ENCODE results near the gene SUCLA2. TPM values are rescaled to one million over a fixed set of nuclear protein-coding genes. Genes with fewer than 3 reads are reported as not detected.

SUCLA2 gene
- 78.4 and 97.5 TPM in 2 replicates for total RNA-seq (2014; rRNA removed; shearing (Covaris generic))

- peak; percentile 88 to 92 for DNase-seq
- Histone ChIP-seq H3K4me3 (peak within 1 kb of the TSS; percentile 96), H3K27me3 (no peaks in the 10 kb centered on the region), H3K4me1 (peaks cover 2% of the 10 kb centered on the region; the same call in 1 of the 2 replicates), H3K9me3 (replicated peaks) (no peaks in the 10 kb centered on the region), H3K36me3 (peaks cover 13% of the 10 kb centered on the region), H3K27ac (peak within 1 kb of the TSS; percentile 95)
Observed at GRCh38 chr13:48001114-48001881, at the start of gene SUCLA2. Gene SUCLA2, minus strand, starts transcription at chr13:48001273. Its CDS starts 4 bp downstream, at chr13:48001269.

DNA sequence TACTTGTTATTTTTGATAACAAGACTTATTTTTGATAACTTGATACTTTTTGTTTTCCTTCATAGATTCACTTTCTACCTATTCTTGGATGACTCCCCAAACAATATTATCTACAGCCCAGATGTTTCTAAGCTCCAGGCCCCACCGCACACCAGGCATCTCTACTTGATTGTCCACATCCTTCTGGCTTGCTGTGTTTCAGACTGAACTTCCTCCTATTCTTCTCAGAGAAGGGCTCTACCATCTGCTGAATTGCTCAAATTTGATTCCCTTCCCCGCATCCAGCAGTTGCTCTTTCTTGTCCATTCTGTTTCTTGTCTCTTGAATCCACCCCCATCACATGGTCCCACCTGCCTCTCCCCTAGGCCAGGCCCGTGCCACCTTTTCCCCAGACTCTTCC is 49.5 kb upstream of the SUCLA2 start:
- Histone ChIP-seq H3K36me3 (peaks cover 27% of the 10 kb centered on the region), H3K27ac (no peak overlapping the region), H3K9me3 (replicated peaks) (no peaks in the 10 kb centered on the region), H3K4me3 (no peak overlapping the region), H3K27me3 (no peaks in the 10 kb centered on the region), H3K4me1 (no peaks in the 10 kb centered on the region)
- DNase-seq: no peak

DNA sequence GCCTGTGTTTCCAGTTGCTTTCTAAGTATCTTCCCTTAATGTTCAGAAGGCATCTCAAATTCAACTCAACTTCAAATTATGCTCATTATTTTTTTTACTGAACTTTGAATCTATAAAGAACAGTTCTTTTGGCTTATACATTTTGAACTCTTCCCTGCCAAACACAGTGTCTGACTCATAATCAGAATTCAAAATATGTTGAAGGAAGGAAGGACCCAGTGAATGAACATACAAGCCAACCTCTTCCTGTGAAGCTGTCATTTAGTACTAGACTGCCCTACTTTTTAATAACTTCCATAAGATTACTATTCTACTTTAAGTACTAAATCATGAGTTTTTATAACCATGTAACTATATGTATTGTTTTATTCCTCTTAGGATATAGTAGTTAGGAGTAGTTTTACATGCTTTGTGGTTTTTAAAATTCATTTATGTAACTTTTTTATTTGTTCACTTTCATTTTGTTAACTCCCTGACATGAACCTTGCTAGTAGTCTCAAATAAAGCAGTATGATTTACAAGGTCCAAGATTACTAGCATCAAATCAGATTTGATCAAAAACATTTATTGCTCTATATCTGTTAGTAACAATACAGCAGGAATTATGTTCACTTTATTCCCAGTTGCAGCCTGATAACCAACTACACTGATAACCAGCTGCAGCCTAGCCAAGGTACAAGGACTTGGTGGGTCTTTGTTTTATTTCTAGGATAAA is 42.9 kb upstream of the SUCLA2 start:
- peaks cover 16% of the 10 kb centered on the region for H3K36me3 ChIP-seq
- no peaks in the 10 kb centered on the region for H3K9me3 ChIP-seq (replicated peaks)
- no peak overlapping the region for H3K4me3 ChIP-seq
- no peaks in the 10 kb centered on the region for H3K27me3 ChIP-seq
- no peak for DNase-seq
- H3K4me1 ChIP-seq: no peaks in the 10 kb centered on the region
- no peak overlapping the region for H3K27ac ChIP-seq

DNA sequence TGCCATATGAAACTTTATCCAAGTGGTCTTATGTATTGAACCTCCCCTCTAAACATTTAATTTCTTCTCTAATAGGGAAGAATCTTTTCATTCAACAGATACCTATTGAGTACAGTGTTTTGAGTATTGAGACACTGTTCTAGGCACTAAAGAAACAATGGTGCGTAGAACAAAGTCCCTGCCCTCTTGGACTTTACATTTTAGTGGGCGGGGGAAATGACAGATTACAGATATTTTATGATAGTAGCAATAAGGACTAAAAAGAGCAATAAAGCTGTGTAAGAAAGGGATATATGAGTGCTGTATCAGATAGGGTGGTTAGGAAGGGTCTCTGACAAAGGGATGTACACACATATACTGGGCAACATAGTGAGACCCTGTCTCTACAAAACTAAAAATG is 41.8 kb upstream of the SUCLA2 start:
- Histone ChIP-seq H3K9me3 (replicated peaks) (no peaks in the 10 kb centered on the region), H3K36me3 (peaks cover 16% of the 10 kb centered on the region), H3K27ac (no peak overlapping the region), H3K4me1 (no peaks in the 10 kb centered on the region), H3K4me3 (no peak overlapping the region), H3K27me3 (no peaks in the 10 kb centered on the region)
- no peak for DNase-seq

DNA sequence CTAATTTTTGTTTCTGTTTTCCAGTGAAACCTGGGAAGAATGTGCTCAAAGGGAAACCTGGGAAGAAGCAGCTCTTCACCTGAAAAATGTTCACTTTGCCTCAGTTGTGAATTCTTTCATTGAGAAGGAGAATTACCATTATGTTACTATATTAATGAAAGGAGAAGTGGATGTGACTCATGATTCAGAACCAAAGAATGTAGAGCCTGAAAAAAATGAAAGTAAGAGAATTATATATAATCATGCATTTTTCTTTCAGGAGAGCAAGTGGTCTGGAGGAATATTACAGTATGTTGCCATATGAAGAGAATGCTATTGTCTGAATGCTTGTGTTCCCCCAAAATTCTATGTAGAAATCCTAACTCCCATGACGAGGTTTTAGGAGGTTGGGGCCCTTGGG is 39.8 kb upstream of the SUCLA2 start:
- no peaks in the 10 kb centered on the region for H3K4me1 ChIP-seq
- peaks cover 14% of the 10 kb centered on the region for H3K36me3 ChIP-seq
- H3K27ac ChIP-seq: no peak overlapping the region
- H3K27me3 ChIP-seq: no peaks in the 10 kb centered on the region
- no peaks in the 10 kb centered on the region for H3K9me3 ChIP-seq (replicated peaks)
- no peak overlapping the region for H3K4me3 ChIP-seq
- no peak for DNase-seq

DNA sequence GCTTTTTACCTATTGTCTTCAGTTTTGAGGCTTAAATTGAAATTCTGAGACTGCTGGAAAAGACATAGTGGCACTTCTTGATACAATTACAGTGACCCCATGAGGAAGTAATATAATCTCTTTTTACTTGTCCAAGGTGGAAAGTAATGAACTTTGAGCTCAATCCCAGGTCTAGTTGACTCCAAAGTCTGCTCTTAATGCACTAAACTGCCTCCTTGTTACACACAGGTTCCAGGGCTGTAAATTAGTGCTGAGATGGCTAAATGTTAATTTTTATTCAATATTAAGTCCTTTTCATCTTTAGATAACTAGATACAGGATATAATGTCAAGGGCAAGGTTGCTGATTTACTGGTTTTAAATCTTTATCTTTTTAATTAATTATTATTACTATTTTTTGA is 39.0 kb upstream of the SUCLA2 start:
- Histone ChIP-seq H3K27ac (no peak overlapping the region), H3K4me1 (no peaks in the 10 kb centered on the region), H3K4me3 (no peak overlapping the region), H3K36me3 (peaks cover 14% of the 10 kb centered on the region), H3K9me3 (replicated peaks) (no peaks in the 10 kb centered on the region), H3K27me3 (no peaks in the 10 kb centered on the region)
- DNase-seq: no peak

DNA sequence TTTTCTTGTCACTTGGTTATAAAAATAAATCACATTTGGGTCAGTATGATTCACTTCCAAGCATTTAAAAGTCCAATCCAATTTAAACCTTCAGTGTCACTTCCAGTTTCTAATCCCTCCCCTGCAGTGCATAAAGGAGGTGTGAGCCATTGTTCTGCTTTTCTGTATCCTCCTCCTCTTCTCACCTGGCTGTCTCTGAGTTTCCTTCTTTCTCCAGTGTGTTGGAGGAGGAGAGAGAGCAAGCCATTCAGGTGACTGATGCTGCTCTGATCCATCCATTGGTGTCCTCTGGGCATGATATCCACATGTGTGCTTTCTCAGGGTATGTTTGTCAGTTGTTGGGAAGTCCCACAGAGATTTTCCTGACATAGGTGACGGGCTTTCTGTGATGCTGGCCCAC is 37.7 kb upstream of the SUCLA2 start:
- Histone ChIP-seq H3K27me3 (no peaks in the 10 kb centered on the region), H3K36me3 (peaks cover 14% of the 10 kb centered on the region), H3K4me1 (no peaks in the 10 kb centered on the region), H3K27ac (no peak overlapping the region), H3K9me3 (replicated peaks) (no peaks in the 10 kb centered on the region), H3K4me3 (no peak overlapping the region; the same call in 1 of the 2 replicates)
- no peak for DNase-seq

- H3K4me1 ChIP-seq: no peaks in the 10 kb centered on the region
- 0 out of 2 replicates have a peak, but pooled peaks cover 2% of the 10 kb centered on the region for H3K9me3 ChIP-seq (replicated peaks)
- peak within 1 kb of the TSS; percentile 75 for H3K4me3 ChIP-seq
- H3K27me3 ChIP-seq: no peaks in the 10 kb centered on the region
- H3K27ac ChIP-seq: peak within 1 kb of the TSS; percentile 97
- peak; percentile 92 to 96 for DNase-seq
- peaks cover 14% of the 10 kb centered on the region for H3K36me3 ChIP-seq
Observed at GRCh38 chr13:48037346-48038173, 36.5 kb upstream of the SUCLA2 start, which contains the start of gene NUDT15. Gene NUDT15, plus strand, starts transcription at chr13:48037726. Its CDS starts 21 bp downstream, at chr13:48037747.

- 0 out of 2 replicates have a peak, but pooled peaks cover 3% of the 10 kb centered on the region for H3K36me3 ChIP-seq
- no peak overlapping the region for H3K27ac ChIP-seq
- H3K4me3 ChIP-seq: no peak overlapping the region
- H3K9me3 ChIP-seq (replicated peaks): 0 out of 2 replicates have a peak, but pooled peaks cover 2% of the 10 kb centered on the region
- no peaks in the 10 kb centered on the region for H3K27me3 ChIP-seq
- H3K4me1 ChIP-seq: no peaks in the 10 kb centered on the region
- DNase-seq: no peak
Observed at GRCh38 chr13:48029859-48030258, 28.8 kb upstream of the SUCLA2 start.

GRCh38 chr13:48028066-48028465 is 27.0 kb upstream of the SUCLA2 start:
- H3K27ac ChIP-seq: no peak overlapping the region
- H3K9me3 ChIP-seq (replicated peaks): 0 out of 2 replicates have a peak, but pooled peaks cover 2% of the 10 kb centered on the region
- H3K4me1 ChIP-seq: no peaks in the 10 kb centered on the region
- H3K27me3 ChIP-seq: no peaks in the 10 kb centered on the region
- no peak overlapping the region for H3K4me3 ChIP-seq
- DNase-seq: no peak
- 0 out of 2 replicates have a peak, but pooled peaks cover 3% of the 10 kb centered on the region for H3K36me3 ChIP-seq

- Histone ChIP-seq H3K27ac (no peak overlapping the region), H3K27me3 (no peaks in the 10 kb centered on the region), H3K4me3 (no peak overlapping the region), H3K4me1 (no peaks in the 10 kb centered on the region), H3K9me3 (replicated peaks) (no peaks in the 10 kb centered on the region; the same call in 1 of the 2 replicates), H3K36me3 (no peaks in the 10 kb centered on the region)
- DNase-seq: no peak
Observed at GRCh38 chr13:48019796-48020195, 18.7 kb upstream of the SUCLA2 start.

DNA sequence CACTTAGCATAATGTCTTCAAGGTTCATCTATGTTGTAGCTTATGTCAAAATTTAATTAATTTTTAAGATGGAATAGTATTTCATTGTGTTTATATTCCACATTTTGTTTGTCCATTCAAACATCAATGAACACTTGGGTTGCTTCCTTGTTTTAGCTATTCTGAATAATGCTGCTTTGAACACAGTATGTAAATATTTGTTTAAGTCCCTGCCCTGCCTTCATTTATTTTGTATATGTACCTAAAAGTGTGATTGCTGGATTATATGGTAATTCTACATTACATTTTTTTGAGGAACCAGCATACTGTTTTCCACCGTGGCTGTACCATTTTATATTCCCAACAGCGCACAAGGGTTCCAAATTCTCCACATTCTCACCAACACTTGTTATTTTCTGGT is 17.6 kb upstream of the SUCLA2 start:
- H3K27me3 ChIP-seq: no peaks in the 10 kb centered on the region
- H3K4me3 ChIP-seq: no peak overlapping the region
- H3K36me3 ChIP-seq: no peaks in the 10 kb centered on the region
- no peak overlapping the region for H3K27ac ChIP-seq
- H3K4me1 ChIP-seq: no peaks in the 10 kb centered on the region
- no peak for DNase-seq
- no peaks in the 10 kb centered on the region; the same call in 1 of the 2 replicates for H3K9me3 ChIP-seq (replicated peaks)

GRCh38 chr13:48014359-48014758 is 13.3 kb upstream of the SUCLA2 start:
- Histone ChIP-seq H3K4me3 (no peak overlapping the region), H3K4me1 (no peaks in the 10 kb centered on the region), H3K36me3 (no peaks in the 10 kb centered on the region), H3K27me3 (no peaks in the 10 kb centered on the region), H3K27ac (no peak overlapping the region), H3K9me3 (replicated peaks) (no peaks in the 10 kb centered on the region)
- DNase-seq: no peak

DNA sequence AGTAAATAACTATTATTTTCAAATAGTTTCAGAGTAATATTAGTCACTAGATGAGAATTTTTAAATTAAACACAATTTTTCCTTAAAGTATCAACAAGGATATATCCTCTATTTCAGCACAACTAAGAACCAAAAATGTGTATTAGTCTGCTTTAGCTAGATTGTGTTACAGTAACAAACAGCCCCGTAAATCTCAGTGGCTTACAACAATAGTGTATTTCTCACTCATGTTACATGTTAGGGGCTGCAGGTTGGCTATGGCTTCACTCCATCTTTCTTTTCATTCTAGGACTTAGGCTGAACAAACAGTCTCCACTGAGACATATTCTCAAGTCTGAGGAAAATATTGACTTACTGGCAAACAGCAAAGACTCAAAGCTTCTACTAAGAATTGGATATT is 11.6 kb upstream of the SUCLA2 start:
- no peak overlapping the region for H3K27ac ChIP-seq
- no peaks in the 10 kb centered on the region for H3K36me3 ChIP-seq
- DNase-seq: no peak
- H3K4me1 ChIP-seq: 0 out of 2 replicates have a peak, but pooled peaks cover 3% of the 10 kb centered on the region
- no peaks in the 10 kb centered on the region for H3K27me3 ChIP-seq
- H3K4me3 ChIP-seq: no peak overlapping the region
- no peaks in the 10 kb centered on the region for H3K9me3 ChIP-seq (replicated peaks)
